Astrocyte (in vitro differentiated cells and primary cell): ENCODE data around the gene COPS7B.

Source experiments
- CTCF ChIP-seq: IDR thresholded peaks from 2 replicates; pipeline ENCODE4 v1.5.1; 2011; ENCODE audit warnings: low read depth, mild to moderate bottlenecking, inconsistent platforms, low read length, moderate library complexity; ENCODE audit not compliant: insufficient read depth
- EZH2 ChIP-seq: IDR thresholded peaks from 2 replicates; pipeline ENCODE4 v1.6.1; 2012; ENCODE audit warnings: mild to moderate bottlenecking, low read length, inconsistent platforms; ENCODE audit not compliant: insufficient read depth

- TF ChIP-seq EZH2, result no peak
- TF ChIP-seq CTCF, result no peak
Observed at GRCh38 chr2:231794383-231794782, 8.1 kb downstream of the COPS7B start.
